K562 (cell line): Measurements from ENCODE around the gene PIGN. TPM values are rescaled to one million over a fixed set of nuclear protein-coding genes. Genes with fewer than 3 reads are reported as not detected.

ENCODE experiments used
- ATAC-seq: fragments of 200-7000 bp; cut with Tn5 transposase; 3 replicates; pipeline ENCODE4 v1.9.1; 2020; ENCODE audit warnings: moderate library complexity
- BruUV-seq: library from RNA; stranded (reverse); fragments of 400-500 nt; replicated peaks from 2 replicates; lab custom pipeline; 2021; lab: Mats Ljungman, UMichigan
- CTCF ChIA-PET: fragments of 300-600 bp; formaldehyde crosslinking; extraction: SDS; loops from one replicate; lab custom pipeline; 2021; ENCODE audit warnings: low intra/inter-chr PET ratio; lab: Yijun Ruan, JAX
- POLR2A ChIA-PET: fragments of 300-600, 350-650 bp; sonication (Branson Sonifier 250); formaldehyde crosslinking; extraction: SDS; loops from one replicate; lab custom pipeline; 2021; ENCODE audit warnings: antibody characterized with exemption, inconsistent platforms; lab: Yijun Ruan, JAX
- DNase-seq, 4 experiments: peaks; one replicate each; pipeline versions ENCODE4 v3.0.0 to v3.0.0-alpha.2; 2011 to 2018; ENCODE audit warnings: low spot score in 3 of 4, mixed read lengths in 3 of 4; ENCODE audit errors: extremely low read depth in 1 of 4
- FAIRE-seq: peaks from 2 replicates; lab custom pipeline; 2011; peaks lifted over from hg19 to GRCh38; lab: Jason Lieb, UNC
- H2AFZ ChIP-seq: 2 replicates; pipeline ENCODE4 v1.6.0; 2011; ENCODE audit warnings: low read depth, low read length, control low read depth, inconsistent platforms
- H3K27ac ChIP-seq: fragments of 200-600 bp; 3 replicates; pipeline ENCODE4 v1.8.0; 2011; ENCODE audit warnings: low read depth, mild to moderate bottlenecking, control low read depth, inconsistent platforms, low read length, moderate library complexity, mixed read lengths; ENCODE audit errors: extremely low read depth
- H3K27me3 ChIP-seq, 2 experiments: fragments of 300-600 bp in 1 of 2; 2 replicates in 1 of 2; 3 replicates in 1 of 2; pipeline versions ENCODE4 v1.6.0 to v1.8.0; 2011; ENCODE audit warnings: inconsistent platforms in 2 of 2, low read length in 2 of 2, mild to moderate bottlenecking in 1 of 2, mixed read lengths in 1 of 2, moderate library complexity in 1 of 2; ENCODE audit not compliant: control insufficient read depth in 2 of 2, insufficient read depth in 2 of 2
- H3K36me3 ChIP-seq: fragments of 300-600 bp; 3 replicates; pipeline ENCODE4 v1.8.0; 2011; ENCODE audit warnings: mild to moderate bottlenecking, low read length, inconsistent platforms; ENCODE audit not compliant: control insufficient read depth, insufficient read depth
- H3K4me1 ChIP-seq, 2 experiments: fragments of 200-600 bp in 1 of 2; replicated peaks in 1 of 2; 2 replicates in 1 of 2; 3 replicates in 1 of 2; pipeline versions ENCODE4 v1.5.1 to v1.8.0; 2011; ENCODE audit warnings: inconsistent platforms in 2 of 2, low read length in 2 of 2, mild to moderate bottlenecking in 1 of 2, mixed read lengths in 1 of 2, moderate library complexity in 1 of 2; ENCODE audit not compliant: control insufficient read depth in 2 of 2, insufficient read depth in 2 of 2
- H3K4me2 ChIP-seq: 2 replicates; pipeline ENCODE4 v1.6.1; 2011; ENCODE audit warnings: low read length, control low read depth, inconsistent platforms, mixed read lengths; ENCODE audit not compliant: insufficient read depth
- H3K4me3 ChIP-seq: fragments of 200-600 bp; sonication (generic), shearing (Covaris generic); 2 replicates; pipeline ENCODE4 v1.5.1; 2016; ENCODE audit warnings: control low read depth, inconsistent platforms
- H3K79me2 ChIP-seq: fragments of 200-600 bp; 3 replicates; pipeline ENCODE4 v1.8.0; 2011; ENCODE audit warnings: low read length, inconsistent platforms; ENCODE audit not compliant: control insufficient read depth, insufficient read depth
- H3K9ac ChIP-seq, 2 experiments: 2 replicates each; pipeline versions ENCODE4 v1.6.0 to v1.6.1; 2011; ENCODE audit warnings: low read depth in 2 of 2, low read length in 2 of 2, control low read depth in 1 of 2, inconsistent platforms in 1 of 2, mild to moderate bottlenecking in 1 of 2, mixed read lengths in 1 of 2; ENCODE audit not compliant: insufficient read depth in 1 of 2
- H3K9me1 ChIP-seq: one replicate; pipeline ENCODE4 v1.6.0; 2011; ENCODE audit warnings: inconsistent platforms, mild to moderate bottlenecking, low read length, moderate library complexity; ENCODE audit not compliant: control insufficient read depth, insufficient read depth
- H3K9me3 ChIP-seq: replicated peaks from 2 replicates; pipeline ENCODE4 v1.5.1; 2011; ENCODE audit warnings: low read depth, low read length, inconsistent platforms; ENCODE audit not compliant: control insufficient read depth, insufficient read depth
- H4K20me1 ChIP-seq: replicated peaks from 2 replicates; pipeline ENCODE4 v1.6.1; 2011; ENCODE audit warnings: low read length, inconsistent platforms, mixed read lengths; ENCODE audit not compliant: control insufficient read depth, insufficient read depth
- ATF1 ChIP-seq, 2 experiments: fragments of 450-650 bp in 1 of 2; IDR thresholded peaks; 2 replicates each; pipeline ENCODE4 v1.6.1; 2016; ENCODE audit warnings: missing compliant biosample characterization in 1 of 2, missing genetic modification characterization in 1 of 2
- CAMTA2 ChIP-seq: fragments of 250-450 bp; sonication (Bioruptor Pico); conservative IDR thresholded peaks from 2 replicates; pipeline ENCODE4 v1.5.1; 2022
- CCNT2 ChIP-seq: IDR thresholded peaks from 2 replicates; pipeline ENCODE4 v1.6.1; 2011; ENCODE audit warnings: borderline replicate concordance, low read depth, mild to moderate bottlenecking, moderate library complexity, mixed read lengths, low read length; ENCODE audit not compliant: insufficient read length; ENCODE audit errors: extremely low read depth
- DDX20 ChIP-seq: fragments of 450-650 bp; IDR thresholded peaks from 2 replicates; pipeline ENCODE4 v1.6.1; 2016; ENCODE audit warnings: missing genetic modification characterization, low read depth, mild to moderate bottlenecking, missing compliant biosample characterization, moderate library complexity
- EHMT2 ChIP-seq: fragments of 450-650 bp; IDR thresholded peaks from 2 replicates; pipeline ENCODE4 v1.6.1; 2018; ENCODE audit warnings: antibody characterized with exemption
- ETV5 ChIP-seq: sonication (generic); formaldehyde crosslinking; IDR thresholded peaks from 2 replicates; pipeline ENCODE4 v1.4.0; 2020; ENCODE audit warnings: low read depth, mild to moderate bottlenecking, missing genetic modification reagents
- MLLT1 ChIP-seq, 2 experiments: fragments of 450-650 bp; IDR thresholded peaks; 2 replicates each; pipeline ENCODE4 v1.6.1; 2016
- PCBP2 ChIP-seq: fragments of 200-400 bp; formaldehyde crosslinking; IDR thresholded peaks from 2 replicates; pipeline ENCODE4 v1.6.1; 2018; ENCODE audit warnings: low read length, low read depth, mild to moderate bottlenecking, moderate library complexity; ENCODE audit not compliant: poor library complexity, severe bottlenecking
- RBBP5 ChIP-seq: fragments of 200-600 bp; sonication (generic); IDR thresholded peaks from 2 replicates; pipeline ENCODE4 v1.6.1; 2012; ENCODE audit warnings: borderline replicate concordance, mild to moderate bottlenecking, low read length, control low read depth, inconsistent platforms; ENCODE audit not compliant: insufficient read depth, poor library complexity, severe bottlenecking
- RBFOX2 ChIP-seq: fragments of 200-400 bp; formaldehyde crosslinking; IDR thresholded peaks from 2 replicates; pipeline ENCODE4 v1.6.1; 2017; ENCODE audit warnings: low read depth, mild to moderate bottlenecking, low read length, moderate library complexity
- SMARCE1 ChIP-seq: fragments of 450-650 bp; IDR thresholded peaks from 2 replicates; pipeline ENCODE4 v1.7.1; 2016; ENCODE audit warnings: mild to moderate bottlenecking
- ZBTB33 ChIP-seq: sonication (generic); formaldehyde crosslinking; IDR thresholded peaks from 2 replicates; pipeline ENCODE4 v1.8.1; 2023; ENCODE audit warnings: mild to moderate bottlenecking, missing genetic modification reagents
- ZBTB9 ChIP-seq: fragments of 450-650 bp; formaldehyde crosslinking; IDR thresholded peaks from 2 replicates; pipeline ENCODE4 v1.4.0; 2020; ENCODE audit warnings: mild to moderate bottlenecking, moderate library complexity
- ZNF695 ChIP-seq: fragments of 450-650 bp; formaldehyde crosslinking; IDR thresholded peaks from 2 replicates; pipeline ENCODE4 v1.4.0; 2020; ENCODE audit warnings: mild to moderate bottlenecking, moderate library complexity
- WGBS: fragments of 100-300 bp; shearing (Covaris generic); methylation state at CpG from one replicate; pipeline ENCODE4 v1.1.6; 2016; ENCODE audit warnings: low coverage, mixed read lengths; ENCODE audit not compliant: insufficient coverage; ENCODE audit errors: missing lambda C conversion rate; 5-methylcytosine and 5-hydroxymethylcytosine counted together
- in situ Hi-C: fragments of 300-500 bp; cut with MboI; formaldehyde crosslinking; loops from 4 replicates; pipeline ENCODE4 v1.15.0; 2018; ENCODE audit warnings: inconsistent platforms, mixed read lengths
- intact Hi-C: fragments of 100-400 bp; cut with micrococcal nuclease; formaldehyde crosslinking; loops from 2 replicates; pipeline ENCODE4 v1.14.2; 2022
- polyA plus RNA-seq, 8 experiments: library from polyadenylated mRNA; depleted of rRNA in 4 of 8; stranded (reverse) in 5 of 8; unstranded in 3 of 8; fragments of >200 nt; fragmentation: Nextera tagmentation in 2 of 8; fragmentation: Illumina TruSeq in 1 of 8; extraction: Ambion mirVana in 2 of 8; extraction: Trizol in 1 of 8; gene quantifications; 2 replicates each; pipeline versions ENCODE4 v1.2.1 to v1.2.3, GENCODE V29; 2011 to 2014; ENCODE audit warnings: inconsistent platforms in 1 of 8, missing spikeins in 1 of 8
- total RNA-seq, 7 experiments: library from RNA; depleted of rRNA in 6 of 7; stranded (reverse); fragments of >200 nt in 6 of 7; fragmentation: Illumina TruSeq in 2 of 7; extraction: Trizol in 2 of 7; gene quantifications; 2 replicates each; pipeline versions ENCODE4 v1.2.1 to v1.2.3, GENCODE V29; 2011 to 2021; ENCODE audit warnings: low replicate concordance in 1 of 7

The PIGN gene
- total and polyA plus RNA-seq, 9 of the 15 experiments (the other 6 are each of a cell fraction or from before 2014, with no cell fraction given): 9.9 to 25.6 (median 17.3) TPM

- H2AFZ ChIP-seq: peak overlapping the region; percentile 93
- DNase-seq (peak; percentile 10 to 48 (median 12)), FAIRE-seq (peak; percentile 15), ATAC-seq (peak; percentile 65)
- H3K4me2 ChIP-seq: peak overlapping the region; percentile 98
- no peaks in the 10 kb centered on the region for H3K27me3 ChIP-seq
- POLR2A ChIA-PET: interaction anchor here (0.6 to 1.3 kb wide), 5 partner anchors 9 to 167 kb away, joined by 3 to 5 read pairs (median 4); no protein-coding TSS in a partner anchor
- peaks cover 0 to 7% of the 10 kb centered on the region in 2 experiments; a peak in 2 of 5 replicates for H3K4me1 ChIP-seq
- in situ Hi-C loops: loop anchor here (5.0 to 25.0 kb wide), 2 partner anchors 54 to 799 kb away; no protein-coding TSS in a partner anchor
- peaks cover 88% of the 10 kb centered on the region for H3K79me2 ChIP-seq
- H3K27ac ChIP-seq: peak overlapping the region; percentile 86
- peak overlapping the region; percentile 79 to 97 for H3K9ac ChIP-seq
- intact Hi-C loops: loop anchor here (10.0 kb wide), 2 partner anchors 137 to 797 kb away; partner anchors contain the start of gene TNFRSF11A
- H4K20me1 ChIP-seq: peaks cover 8% of the 10 kb centered on the region; the same call in 1 of the 2 replicates
- H3K4me3 ChIP-seq: peak overlapping the region; percentile 100
- WGBS: 0% methylated on average over 23 of the region's 54 CpGs
- CTCF ChIA-PET: interaction anchor here (1.2 kb wide), 1 partner anchor 62 kb away, joined by 4 read pairs; no protein-coding TSS in a partner anchor
- H3K9me3 ChIP-seq: no peaks in the 10 kb centered on the region
- BruUV-seq: no TSS peak
- no peaks in the 10 kb centered on the region for H3K36me3 ChIP-seq
- H3K9me1 ChIP-seq: no peaks in the 10 kb centered on the region
- TF ChIP-seq CCNT2 (peak; percentile 26), ZBTB9 (CRISPR knock-in tag) (no peak), DDX20 (tag) (no peak), CAMTA2 (CRISPR knock-in tag) (no peak), SMARCE1 (peak; percentile 49; the same call in 1 of the 2 replicates), ZNF695 (no peak), RBFOX2 (peak; percentile 47), EHMT2 (no peak), RBBP5 (peak; percentile 22), MLLT1 (IDR thresholded peaks at IDR 0.05) (0 out of 4 replicates have a peak, but pooled peaks of 1 of the 2 experiments have one; percentile 14), ZBTB33 (CRISPR knock-in tag) (no peak), ATF1 (CRISPR knock-in tag; IDR thresholded peaks at IDR 0.05) (no peak), ATF1 (tag; IDR thresholded peaks at IDR 0.05) (0 out of 2 replicates have a peak, but pooled peaks have one; percentile 3), ETV5 (CRISPR knock-in tag) (0 out of 2 replicates have a peak, but pooled peaks have one; percentile 31), PCBP2 (no peak)
These were observed 971 bp upstream of the PIGN start for GRCh38 chr18:62187543-62188510.
